ENCODE measurements around the gene DBP.
A peak's percentile ranks its signal among the peaks of the same experiment; 100 is the strongest.

The DBP gene

GRCh38 chr19:48645620-48646000 is 8.4 kb upstream of the DBP start:
- H3K4me3 ChIP-seq (ENCODE audit: low read depth, low read length, poor library complexity, severe bottlenecking): peak overlapping the region; percentile 41
- no peaks in the 10 kb centered on the region for H3K79me2 ChIP-seq (ENCODE audit: insufficient read depth, low read length)
- H3K36me3 ChIP-seq (ENCODE audit: insufficient read depth, low read length): no peaks in the 10 kb centered on the region
- H3K9me2 ChIP-seq (ENCODE audit: low read depth, low read length): no peaks in the 10 kb centered on the region
- peak overlapping the region; percentile 75; the same call in 1 of the 2 replicates for H3K4me2 ChIP-seq (ENCODE audit: low read length)
- TF ChIP-seq CTCF (IDR thresholded peaks at IDR 0.05; ENCODE audit: low read length) (no peak), EZH2 (IDR thresholded peaks at IDR 0.05; ENCODE audit: borderline replicate concordance, low read length) (no peak)
- no peaks in the 10 kb centered on the region for H4K20me1 ChIP-seq (ENCODE audit: insufficient read depth, low read length)
- H3K4me1 ChIP-seq (ENCODE audit: insufficient read depth, low read length, severe bottlenecking): peaks cover 29% of the 10 kb centered on the region
- H3K9ac ChIP-seq (ENCODE audit: low read length): no peak overlapping the region; the same call in 1 of the 2 replicates
- H2AFZ ChIP-seq (ENCODE audit: low read length): no peak overlapping the region
- no peaks in the 10 kb centered on the region for H3K9me3 ChIP-seq (ENCODE audit: low read length)
- H3K27me3 ChIP-seq (ENCODE audit: insufficient read depth, low read length): no peaks in the 10 kb centered on the region
- no peak overlapping the region for H3K27ac ChIP-seq (ENCODE audit: low read depth, low read length, poor library complexity, severe bottlenecking)
- no peaks in the 10 kb centered on the region for H3F3A ChIP-seq (ENCODE audit: insufficient read depth, low read length)

GRCh38 chr19:48644839-48645619 is 7.8 kb upstream of the DBP start:
- Histone ChIP-seq H3K4me3 (ENCODE audit: low read depth, low read length, poor library complexity, severe bottlenecking) (no peak overlapping the region), H3K27ac (ENCODE audit: low read depth, low read length, poor library complexity, severe bottlenecking) (no peak overlapping the region)

GRCh38 chr19:48644355-48644754 is 7.2 kb upstream of the DBP start:
- Histone ChIP-seq H3K9me2 (ENCODE audit: low read depth, low read length) (no peaks in the 10 kb centered on the region), H3K27me3 (ENCODE audit: insufficient read depth, low read length) (no peaks in the 10 kb centered on the region), H3F3A (ENCODE audit: insufficient read depth, low read length) (no peaks in the 10 kb centered on the region), H3K9me3 (ENCODE audit: low read length) (no peaks in the 10 kb centered on the region), H3K4me3 (ENCODE audit: low read depth, low read length, poor library complexity, severe bottlenecking) (no peak overlapping the region), H3K79me2 (ENCODE audit: insufficient read depth, low read length) (no peaks in the 10 kb centered on the region), H3K9ac (ENCODE audit: low read length) (no peak overlapping the region), H3K27ac (ENCODE audit: low read depth, low read length, poor library complexity, severe bottlenecking) (no peak overlapping the region), H3K4me2 (ENCODE audit: low read length) (no peak overlapping the region), H2AFZ (ENCODE audit: low read length) (no peak overlapping the region), H3K36me3 (ENCODE audit: insufficient read depth, low read length) (no peaks in the 10 kb centered on the region), H3K4me1 (ENCODE audit: insufficient read depth, low read length, severe bottlenecking) (peaks cover 20% of the 10 kb centered on the region), H4K20me1 (ENCODE audit: insufficient read depth, low read length) (no peaks in the 10 kb centered on the region)
- TF ChIP-seq EZH2 (IDR thresholded peaks at IDR 0.05; ENCODE audit: borderline replicate concordance, low read length) (no peak), CTCF (IDR thresholded peaks at IDR 0.05; ENCODE audit: low read length) (no peak)

More at GRCh38 chr19:48644839-48645619, 7.8 kb upstream of the DBP start:
- Histone ChIP-seq H2AFZ (ENCODE audit: low read length) (no peak overlapping the region), H4K20me1 (ENCODE audit: insufficient read depth, low read length) (no peaks in the 10 kb centered on the region), H3K79me2 (ENCODE audit: insufficient read depth, low read length) (no peaks in the 10 kb centered on the region), H3K9me2 (ENCODE audit: low read depth, low read length) (no peaks in the 10 kb centered on the region), H3F3A (ENCODE audit: insufficient read depth, low read length) (no peaks in the 10 kb centered on the region), H3K27me3 (ENCODE audit: insufficient read depth, low read length) (no peaks in the 10 kb centered on the region), H3K4me1 (ENCODE audit: insufficient read depth, low read length, severe bottlenecking) (peaks cover 25% of the 10 kb centered on the region), H3K9ac (ENCODE audit: low read length) (no peak overlapping the region), H3K9me3 (ENCODE audit: low read length) (no peaks in the 10 kb centered on the region), H3K36me3 (ENCODE audit: insufficient read depth, low read length) (no peaks in the 10 kb centered on the region), H3K4me2 (ENCODE audit: low read length) (no peak overlapping the region)
- TF ChIP-seq EZH2 (IDR thresholded peaks at IDR 0.05; ENCODE audit: borderline replicate concordance, low read length) (no peak), CTCF (IDR thresholded peaks at IDR 0.05; ENCODE audit: low read length) (no peak)

Data from OCI-LY1 (cell line).